Endometrium (tissue), 2 donors: ENCODE data around the gene B4GALNT2.
"Not testable (repeated sequence)": the region's sequence is repeated elsewhere in the genome, so short reads cannot be mapped to it uniquely, and the experiment has no call there.

Experiments used
- FAIRE-seq: peaks from 2 replicates; lab custom pipeline; 2012; peaks lifted over from hg19 to GRCh38; lab: Jason Lieb, UNC
- donor health status: control.
- donor health status: control.

Gene B4GALNT2, protein sequence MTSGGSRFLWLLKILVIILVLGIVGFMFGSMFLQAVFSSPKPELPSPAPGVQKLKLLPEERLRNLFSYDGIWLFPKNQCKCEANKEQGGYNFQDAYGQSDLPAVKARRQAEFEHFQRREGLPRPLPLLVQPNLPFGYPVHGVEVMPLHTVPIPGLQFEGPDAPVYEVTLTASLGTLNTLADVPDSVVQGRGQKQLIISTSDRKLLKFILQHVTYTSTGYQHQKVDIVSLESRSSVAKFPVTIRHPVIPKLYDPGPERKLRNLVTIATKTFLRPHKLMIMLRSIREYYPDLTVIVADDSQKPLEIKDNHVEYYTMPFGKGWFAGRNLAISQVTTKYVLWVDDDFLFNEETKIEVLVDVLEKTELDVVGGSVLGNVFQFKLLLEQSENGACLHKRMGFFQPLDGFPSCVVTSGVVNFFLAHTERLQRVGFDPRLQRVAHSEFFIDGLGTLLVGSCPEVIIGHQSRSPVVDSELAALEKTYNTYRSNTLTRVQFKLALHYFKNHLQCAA

DNA sequence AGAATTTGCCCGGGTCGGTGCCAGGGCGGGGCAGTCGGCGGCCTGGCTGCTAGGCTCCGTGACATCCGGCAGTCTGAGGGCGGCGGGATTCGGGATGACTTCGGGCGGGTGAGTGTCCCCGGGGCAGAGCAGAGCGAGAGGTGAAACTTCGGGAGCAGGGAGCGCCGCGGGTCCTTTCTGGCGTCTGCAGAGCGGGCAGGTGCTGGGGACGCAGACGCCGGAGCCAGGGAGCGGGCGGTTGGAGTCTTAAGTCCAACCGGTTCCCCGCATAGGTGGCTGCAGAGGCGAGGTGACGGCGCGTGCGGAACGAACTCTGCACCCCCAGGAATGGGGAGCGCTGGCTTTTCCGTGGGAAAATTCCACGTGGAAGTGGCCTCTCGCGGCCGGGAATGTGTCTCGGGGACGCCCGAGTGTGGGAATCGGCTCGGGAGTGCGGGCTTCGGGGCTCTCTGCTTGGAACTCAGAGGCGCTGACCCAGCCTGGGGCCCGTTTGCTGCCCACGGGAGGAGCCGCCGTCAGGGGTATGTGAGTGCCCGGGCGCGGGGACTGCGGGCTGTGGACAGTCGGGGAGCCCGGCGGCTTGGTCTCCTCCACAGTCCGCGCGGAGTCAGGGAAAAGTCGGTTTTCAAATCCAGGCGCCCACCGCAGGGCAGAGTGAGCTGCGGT lies at the start of gene B4GALNT2:
B4GALNT2 (plus strand) TSS at position 71 of the 666 bp plus-strand sequence; CDS start at position 95, 24 bp downstream.
- FAIRE-seq = no peak

DNA sequence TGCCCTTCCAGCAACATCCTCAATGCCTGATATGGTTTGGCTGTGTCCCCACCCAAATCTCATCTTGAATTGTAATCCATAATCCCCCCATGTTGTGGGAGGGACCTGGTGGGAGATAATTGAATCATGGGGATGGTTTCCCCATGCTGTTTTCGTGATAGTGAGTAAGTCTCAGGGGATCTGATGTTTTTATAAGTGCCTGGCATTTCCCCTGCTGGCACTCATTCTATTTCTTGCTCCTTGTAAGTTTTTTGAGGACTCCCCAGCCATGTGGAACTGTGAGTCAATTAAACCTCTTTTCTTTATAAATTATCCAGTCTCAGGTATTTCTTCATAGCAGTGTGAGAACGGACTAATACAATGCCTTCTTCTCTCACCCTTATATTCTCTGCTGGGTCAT lies 47.5 kb upstream of the B4GALNT2 start:
- FAIRE-seq = not testable (repeated sequence)

DNA sequence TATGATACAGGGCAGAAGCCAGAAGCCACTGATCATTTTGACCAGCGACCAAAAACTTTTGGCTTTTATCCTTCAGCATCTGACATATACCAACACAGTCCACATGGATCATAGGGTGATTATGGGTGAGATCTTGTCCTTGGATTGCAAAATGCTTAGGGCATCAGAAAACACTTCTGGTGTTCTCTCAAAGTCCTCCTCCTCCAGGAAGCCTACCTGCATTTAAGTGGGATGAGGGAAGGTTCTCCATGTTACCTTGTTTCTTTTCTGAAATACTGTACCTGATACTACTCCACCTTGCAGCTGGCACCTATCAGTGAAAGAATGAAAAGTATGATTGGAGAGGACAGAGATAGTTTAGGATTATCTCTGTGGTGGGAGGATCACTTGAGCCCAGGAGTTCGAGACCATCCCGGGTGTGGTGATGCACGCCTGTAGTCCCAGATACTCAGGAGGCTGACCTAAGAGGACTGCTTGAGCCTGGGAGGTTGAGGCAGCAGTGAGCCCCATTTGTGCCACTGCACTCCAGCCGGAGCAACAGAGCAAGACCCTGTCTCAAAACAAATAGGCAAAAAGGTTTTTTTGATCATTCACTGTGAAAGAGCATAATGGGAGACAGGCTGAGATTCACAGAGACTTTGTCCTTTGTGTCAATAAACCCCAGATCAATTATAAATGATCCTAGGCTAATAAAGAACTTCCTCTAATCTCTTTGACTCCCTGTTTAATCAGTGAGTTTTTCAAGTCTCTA lies 46.8 kb upstream of the B4GALNT2 start:
- FAIRE-seq = no peak

DNA sequence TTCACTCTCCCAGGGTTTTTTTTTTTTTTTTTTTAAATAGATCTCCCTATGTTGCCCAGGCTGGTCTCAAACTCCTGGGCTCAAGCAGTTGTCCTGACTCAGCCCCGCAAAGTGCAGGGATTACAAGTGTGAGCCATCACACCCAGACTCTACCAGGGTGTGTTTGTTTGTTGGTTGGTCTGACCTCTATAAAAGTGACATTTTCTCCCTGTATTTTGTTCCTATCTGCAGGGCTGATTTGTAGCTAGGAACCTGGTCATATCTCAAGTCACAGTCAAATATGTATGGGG lies 46.3 kb upstream of the B4GALNT2 start:
- FAIRE-seq = no peak

DNA sequence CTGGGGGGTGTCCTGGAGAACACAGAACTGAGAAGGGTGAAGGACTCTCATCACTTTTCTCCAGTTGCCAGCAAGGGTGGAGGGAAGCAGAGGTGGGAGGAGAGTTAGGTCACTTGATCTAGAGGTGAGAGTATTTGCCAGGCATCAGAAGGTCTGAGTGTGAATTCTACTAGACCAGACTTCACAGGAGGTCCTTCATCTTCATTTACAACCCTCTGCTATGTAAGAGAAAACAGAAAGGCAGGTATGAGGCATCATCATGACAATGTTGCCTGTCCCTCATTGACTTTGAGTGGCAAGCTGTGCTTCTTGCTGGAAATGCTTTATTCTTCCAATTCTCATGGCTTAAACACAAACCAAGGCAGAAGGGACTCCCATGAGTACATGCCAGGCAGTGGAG lies 45.9 kb upstream of the B4GALNT2 start:
- FAIRE-seq = no peak

DNA sequence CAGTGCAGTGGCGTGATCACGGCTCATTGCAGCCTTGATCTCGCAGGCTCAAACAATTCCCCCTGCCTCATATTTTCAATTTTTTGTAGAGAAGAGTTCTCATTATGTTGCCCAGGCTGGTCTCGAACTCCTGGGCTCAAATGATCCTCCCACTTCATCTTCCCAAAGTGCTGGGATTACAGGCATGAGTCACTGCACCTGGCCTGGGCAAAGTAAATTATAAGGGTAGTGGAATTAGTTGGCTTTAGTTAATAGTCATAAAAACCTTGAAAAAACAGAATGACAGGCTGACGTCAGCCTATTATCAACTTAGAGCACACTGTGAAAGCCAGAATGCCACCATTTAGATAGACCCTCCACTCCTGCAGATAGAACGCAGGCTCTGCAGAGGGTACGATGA lies 43.5 kb upstream of the B4GALNT2 start:
- no peak for FAIRE-seq

DNA sequence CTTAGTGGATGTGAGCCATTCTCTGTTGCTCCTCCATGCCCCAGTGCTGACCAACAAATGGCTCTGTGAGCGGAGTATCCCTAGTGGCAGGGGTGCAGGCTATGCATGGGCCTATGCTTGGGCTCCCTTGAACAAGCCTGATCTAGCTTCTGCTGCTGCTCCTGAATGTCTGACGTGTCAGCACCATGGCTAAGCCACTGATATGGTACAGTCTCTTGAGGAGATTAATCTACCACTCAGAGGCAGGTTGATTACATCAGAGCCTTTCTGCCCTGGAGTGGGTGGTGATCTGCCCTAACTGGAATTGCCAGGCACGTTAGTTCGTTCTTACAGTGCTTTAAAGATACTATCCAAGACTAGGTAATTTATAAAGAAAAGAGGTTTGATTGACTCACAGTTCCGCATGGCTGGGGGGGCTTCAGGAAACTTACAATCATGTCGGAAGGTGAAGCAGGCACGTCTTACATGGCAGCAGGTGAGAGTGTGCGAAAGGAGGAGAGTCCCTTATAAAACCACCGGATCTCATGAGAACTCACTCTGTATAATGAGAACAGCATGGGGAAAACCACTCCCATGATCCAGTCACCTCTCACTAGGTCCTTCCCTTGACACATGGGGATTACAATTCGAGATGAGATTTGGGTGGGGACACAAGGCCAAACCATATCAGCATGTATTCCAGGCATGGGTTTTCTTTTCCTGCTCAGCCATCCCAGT lies 41.5 kb upstream of the B4GALNT2 start:
- FAIRE-seq = no peak

DNA sequence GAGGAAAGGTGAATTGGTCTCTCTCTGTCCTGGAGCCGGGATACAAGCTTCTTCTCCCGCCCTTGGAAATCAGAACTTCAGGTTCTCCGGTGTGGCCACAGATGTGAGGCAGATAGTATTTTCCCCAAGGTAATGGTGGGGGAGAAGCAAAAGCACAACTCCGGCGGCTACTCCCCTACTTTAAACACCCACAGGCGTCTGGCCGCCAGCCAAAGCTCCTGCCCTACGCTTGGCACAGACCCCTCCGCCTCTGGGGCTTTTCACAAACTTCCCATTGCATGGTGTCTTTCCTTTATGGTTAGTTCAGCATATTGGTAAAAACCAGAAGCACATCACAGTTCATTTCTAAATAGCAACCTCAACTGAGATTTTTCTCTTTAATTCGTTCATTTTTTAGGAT lies 39.4 kb upstream of the B4GALNT2 start:
- FAIRE-seq = no peak

DNA sequence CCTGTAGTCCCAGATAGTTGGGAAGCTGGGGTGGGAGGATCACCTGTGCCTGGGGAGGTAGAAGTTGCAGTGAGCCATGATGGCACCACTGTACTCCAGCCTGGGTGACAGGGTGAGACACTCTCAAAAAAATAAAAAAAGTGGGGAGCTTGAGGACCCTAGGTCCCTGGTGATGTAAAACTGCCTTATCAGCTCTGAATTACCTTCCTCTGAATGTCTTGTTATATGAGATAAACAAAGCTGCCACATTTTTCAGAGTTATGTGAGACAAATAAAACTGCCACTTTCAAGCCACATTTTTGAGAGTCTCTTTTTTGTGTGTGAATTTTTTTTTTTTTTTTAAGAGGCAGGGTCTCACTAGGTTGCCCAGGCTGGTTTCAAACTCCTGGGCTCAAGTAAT lies 32.0 kb upstream of the B4GALNT2 start:
- FAIRE-seq = no peak

DNA sequence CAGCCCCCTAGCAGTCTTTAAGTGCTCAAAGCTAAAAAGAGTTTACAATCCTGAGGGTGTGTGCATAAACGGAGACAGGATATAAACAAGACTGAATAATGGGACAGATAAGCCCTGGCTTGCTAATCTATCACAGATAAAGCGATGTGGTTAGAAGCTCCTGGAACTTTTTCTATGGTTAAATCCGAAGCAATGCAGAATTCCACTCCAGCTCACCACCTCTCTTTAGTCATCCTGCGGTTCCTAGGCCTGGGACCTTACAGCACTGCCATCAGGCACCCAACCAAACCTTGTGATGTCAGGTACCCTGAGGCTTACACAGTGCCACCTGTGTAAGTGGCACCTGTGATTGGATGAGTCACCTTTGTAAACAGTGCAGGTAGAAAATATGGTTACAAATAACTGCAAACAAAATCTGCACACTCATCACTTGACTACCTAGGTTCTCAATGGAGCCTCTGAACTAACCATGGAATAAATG lies 31.5 kb upstream of the B4GALNT2 start:
- no peak for FAIRE-seq

DNA sequence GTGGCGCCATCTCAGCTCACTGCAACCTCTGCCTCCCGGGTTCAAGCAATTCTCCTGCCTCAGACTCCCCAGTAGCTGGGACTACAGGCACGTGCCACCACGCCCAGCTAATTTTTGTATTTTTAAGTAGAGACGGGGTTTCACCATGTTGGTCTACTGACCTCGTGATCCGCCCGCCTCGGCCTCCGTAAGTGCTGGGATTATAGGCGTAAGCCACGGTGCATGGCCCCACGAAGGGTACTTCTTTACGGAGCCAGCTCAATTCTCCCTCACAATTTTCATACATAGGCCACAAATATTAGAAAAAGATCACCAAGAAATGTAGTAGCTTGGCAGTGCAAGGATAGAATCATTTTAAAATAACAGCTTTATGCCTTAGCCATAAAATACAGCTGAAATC lies 29.2 kb upstream of the B4GALNT2 start:
- not testable (repeated sequence) for FAIRE-seq

DNA sequence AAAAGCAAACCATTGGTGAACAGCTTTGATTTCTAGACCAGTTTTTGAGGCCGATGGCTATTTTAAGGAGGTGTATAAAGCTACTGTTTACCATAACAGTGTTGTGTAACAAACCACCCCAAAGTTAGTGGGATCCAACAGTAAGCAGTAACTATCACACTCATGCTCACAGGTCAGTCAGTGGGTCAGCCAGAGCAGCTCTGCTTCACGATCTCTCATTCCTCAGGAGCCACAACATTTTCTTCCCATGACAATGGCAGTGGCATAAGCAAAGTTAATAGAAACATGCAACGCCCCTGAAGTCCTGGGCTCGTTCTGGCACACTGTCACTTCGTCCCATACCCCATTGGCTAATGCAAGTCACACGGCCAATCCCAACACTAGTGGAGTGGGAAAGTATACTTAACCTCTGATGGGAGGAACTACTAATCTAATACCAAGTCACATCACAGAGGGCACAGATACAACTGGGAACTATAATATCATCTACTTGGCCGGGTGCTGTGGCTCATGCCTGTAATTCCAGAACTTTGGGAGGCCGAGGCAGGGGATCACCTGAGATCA lies 28.0 kb upstream of the B4GALNT2 start:
- FAIRE-seq = no peak

DNA sequence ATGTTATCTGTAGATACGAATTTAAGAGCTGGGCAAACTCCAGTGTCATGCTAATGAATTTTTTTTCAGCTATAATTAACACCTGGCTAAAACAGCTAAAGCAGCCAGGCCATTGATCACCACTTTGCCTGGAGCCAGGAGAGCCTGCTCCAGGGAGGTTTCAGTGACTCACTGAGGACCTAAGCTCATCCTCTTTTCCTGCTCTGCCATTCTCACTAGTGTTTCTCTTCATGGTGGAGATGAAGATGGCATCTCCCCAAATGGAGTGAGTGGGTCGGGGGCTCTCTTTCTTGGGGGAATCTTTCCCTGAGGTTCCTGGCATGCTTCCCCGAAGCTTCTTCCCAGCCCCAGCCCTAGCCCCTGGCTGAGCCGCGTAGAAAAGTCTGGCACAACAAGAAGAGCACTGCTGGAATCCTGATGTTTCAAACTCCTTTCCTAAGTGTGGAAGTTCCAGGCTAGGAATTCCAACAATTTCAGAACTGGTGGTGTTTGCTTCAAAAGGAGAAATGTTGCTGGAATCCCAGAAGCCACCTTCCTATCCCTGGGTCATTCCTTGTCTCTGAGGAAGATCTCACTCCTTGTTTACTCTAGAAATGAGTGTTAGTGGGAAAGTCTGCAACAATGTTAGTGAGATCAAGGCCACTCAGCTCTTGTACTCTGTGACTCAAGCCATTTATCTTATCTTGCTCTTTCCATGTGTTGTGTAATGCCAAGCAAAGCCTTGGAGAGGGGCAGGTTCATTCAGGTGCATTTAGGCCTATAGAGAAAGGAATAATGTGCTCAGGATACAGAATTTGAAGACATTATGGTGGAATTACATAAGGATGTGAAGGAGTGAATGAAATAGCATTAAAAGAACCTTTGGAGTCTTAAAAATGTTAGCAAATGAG lies 26.0 kb upstream of the B4GALNT2 start:
- FAIRE-seq = no peak

DNA sequence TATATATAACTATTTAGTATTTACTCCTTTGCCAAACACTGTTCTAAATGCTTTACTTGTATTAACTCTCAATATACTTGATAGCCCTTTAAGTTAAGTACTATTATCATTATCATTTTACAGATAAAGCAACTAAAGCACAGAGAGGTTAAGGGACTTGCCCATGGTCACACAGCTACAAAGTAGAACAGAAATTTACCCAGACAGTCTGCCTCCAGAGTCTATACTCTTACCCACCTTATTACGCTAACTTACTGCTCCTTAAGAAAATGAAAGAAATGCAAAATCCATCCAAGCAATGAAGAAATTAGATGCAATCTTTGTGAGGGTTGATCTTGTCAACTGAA lies 25.4 kb upstream of the B4GALNT2 start:
- FAIRE-seq = no peak

DNA sequence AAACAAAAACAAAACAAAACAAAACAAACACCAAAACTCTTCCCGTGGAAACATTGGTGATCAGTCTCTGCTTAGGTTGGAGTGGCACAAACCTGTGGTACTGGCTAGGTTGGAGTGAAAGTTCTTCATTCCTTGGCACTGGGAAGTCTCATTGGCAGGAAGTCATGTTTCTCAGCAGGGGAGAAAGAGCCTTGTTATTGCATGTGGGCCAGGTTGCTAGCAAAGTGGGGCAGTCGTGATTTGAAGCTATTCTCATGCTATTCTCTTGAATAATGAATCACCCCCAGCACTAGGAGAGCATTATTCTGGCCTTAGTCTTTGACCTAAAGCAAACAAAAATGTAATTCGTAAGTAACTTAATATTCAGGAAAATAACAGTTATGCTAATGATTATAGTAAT lies 24.3 kb upstream of the B4GALNT2 start:
- no peak for FAIRE-seq

DNA sequence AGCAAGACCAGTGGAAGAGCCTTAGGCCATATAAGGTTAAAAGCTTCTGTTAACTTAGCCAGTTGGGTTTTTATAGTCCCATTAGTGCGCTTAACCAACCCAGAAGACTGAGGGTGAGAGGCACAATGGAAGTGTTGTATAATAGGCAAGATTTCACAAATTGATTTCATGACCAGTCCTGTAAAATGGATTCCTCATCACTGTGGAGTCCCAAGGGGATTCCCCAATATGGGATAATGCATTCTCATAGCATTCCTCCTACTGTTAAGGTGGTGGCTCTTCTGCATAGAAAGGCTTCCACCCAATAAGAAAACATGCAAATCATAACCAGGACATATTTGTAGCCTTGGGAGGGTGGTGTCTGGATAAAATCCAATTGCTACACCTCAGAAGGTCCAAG lies 22.1 kb upstream of the B4GALNT2 start:
- no peak for FAIRE-seq

DNA sequence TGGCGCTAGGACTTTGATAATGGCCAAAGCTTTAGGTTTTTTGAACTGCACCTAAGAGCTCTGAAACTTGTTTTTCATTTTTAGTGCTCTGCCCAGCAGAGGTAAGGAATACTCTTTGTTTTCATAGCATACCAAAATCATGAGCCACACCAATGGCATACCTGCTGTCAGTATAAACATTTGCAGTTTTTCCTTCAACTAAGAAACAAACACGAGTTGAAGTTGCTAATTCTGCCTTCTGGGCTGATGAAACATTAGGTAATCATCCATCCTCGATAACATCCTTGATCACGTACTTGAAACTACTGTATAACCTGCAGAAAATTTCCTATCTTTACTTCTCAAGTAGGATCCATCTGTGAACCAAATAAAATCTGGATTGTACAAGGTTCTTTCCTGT lies 20.6 kb upstream of the B4GALNT2 start:
- FAIRE-seq = no peak

DNA sequence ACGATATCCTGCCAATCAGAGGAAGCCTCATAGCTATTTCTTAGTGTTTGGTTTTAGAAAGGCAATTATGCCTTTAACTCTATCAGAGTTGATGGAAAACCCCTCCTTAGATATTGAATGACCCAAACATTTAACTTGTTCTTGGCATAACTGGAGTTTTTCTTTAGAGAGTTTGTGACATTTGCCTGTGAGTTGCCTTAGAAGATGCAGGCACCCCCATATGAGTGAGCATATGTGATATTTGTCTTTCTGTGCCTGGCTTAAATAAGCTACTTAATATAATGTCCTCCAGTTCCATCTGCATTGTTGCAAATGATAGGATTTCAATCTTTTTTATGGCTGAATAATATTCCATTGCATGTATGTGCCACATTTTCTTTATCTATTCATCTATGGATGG lies 19.6 kb upstream of the B4GALNT2 start:
- no peak for FAIRE-seq

DNA sequence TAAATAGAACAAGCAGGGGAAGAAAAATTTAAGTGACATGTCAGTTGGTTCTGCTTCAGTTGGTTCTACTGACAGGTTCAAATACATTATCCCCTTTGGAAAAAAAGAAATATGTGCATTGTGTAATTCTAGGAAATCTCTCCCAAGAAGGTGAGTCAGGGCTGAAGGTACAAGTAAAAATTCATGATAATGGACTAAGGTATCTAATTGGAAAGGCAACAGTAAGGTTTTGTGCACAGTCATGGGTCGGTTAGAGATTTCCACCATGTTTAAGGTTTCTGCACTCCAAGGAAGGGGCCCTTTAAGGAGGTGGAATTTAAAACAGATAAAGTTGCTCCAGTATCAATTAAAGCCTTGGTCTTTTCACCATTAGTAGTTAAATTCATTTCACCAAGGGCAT lies 17.9 kb upstream of the B4GALNT2 start:
- no peak for FAIRE-seq

DNA sequence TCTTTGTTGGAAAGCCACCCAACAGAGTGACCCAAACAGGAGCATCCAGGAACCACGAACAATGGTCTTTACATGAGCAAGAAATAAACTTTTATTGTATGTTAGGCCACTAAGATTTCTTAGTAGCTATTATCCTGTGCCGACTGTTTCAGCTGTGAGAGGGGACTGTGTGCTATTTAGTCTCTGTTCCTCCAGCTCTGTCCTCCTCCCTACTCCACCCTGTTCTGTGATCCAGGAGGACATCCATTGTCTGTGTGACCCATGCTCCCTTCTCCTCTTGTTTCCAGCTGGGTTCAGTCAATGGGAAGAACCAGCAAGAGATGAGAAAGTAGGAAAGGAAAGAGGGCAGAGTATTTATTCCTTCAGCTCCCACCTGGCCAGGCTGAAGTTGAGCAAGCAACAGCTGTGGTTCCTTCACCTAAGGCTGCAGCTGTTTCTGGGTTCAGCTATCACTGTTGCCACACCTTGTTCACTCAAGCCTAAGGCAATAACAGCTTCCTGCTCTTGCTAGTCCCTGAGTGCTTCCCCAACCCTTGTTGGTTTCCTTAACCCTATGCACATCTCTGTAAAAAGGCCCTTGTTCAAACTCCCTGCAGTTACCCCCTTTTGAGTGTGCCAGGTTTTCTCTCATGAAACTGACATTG lies 14.9 kb upstream of the B4GALNT2 start:
- FAIRE-seq = no peak
